GM20431 (cell line): ENCODE data around the gene ANKRD60.

Source experiments
- in situ Hi-C: fragments of 300-500 bp; cut with MseI, MboI; formaldehyde crosslinking; loops from one replicate; pipeline ENCODE4 v1.15.0; 2020; ENCODE audit warnings: low sequenced_read_pairs; ENCODE audit not compliant: unreplicated experiment

The ANKRD60 gene

DNA sequence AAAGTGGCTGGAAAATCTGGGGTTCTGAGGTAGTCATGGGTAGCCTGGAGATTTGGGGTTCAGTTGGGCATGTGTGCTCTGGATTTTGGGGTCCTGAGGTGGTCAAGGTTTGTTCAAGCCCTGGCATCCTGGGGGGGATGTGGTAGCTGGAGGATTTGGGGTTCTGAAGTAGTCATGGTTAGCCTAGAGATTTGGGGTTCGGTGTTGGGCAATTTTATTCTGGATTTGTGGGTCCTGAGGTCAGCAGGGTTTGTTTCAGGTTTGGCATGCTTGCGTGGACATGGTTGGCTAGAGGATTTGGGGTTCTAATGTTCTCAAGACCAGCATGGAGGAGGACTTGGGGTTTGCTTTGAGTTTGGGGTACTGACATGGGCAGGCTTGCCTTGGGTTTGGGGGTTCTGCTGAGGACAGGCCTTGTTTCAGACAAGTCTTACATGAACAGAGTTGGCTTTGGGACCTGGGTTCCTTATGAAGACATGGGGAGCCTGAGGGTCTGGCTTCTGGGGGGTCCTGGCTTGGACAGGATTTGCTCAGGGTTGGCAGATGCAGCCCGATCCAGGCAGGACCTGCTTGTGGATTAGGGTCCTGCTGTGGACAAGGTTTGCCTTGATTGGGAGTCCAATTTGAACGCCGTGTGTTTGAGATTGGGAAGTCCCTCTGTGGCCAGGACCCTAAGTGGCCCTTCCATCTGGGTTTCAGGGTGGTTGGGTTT lies 906 bp downstream of the ANKRD60 start:
- in situ Hi-C loops, result loop anchor here (25.0 kb wide), 1 partner anchor 410 kb away; no protein-coding TSS in a partner anchor

- in situ Hi-C loops, result loop anchor here (25.0 kb wide), 1 partner anchor 412 kb away; no protein-coding TSS in a partner anchor
These were observed 2.8 kb downstream of the ANKRD60 start for GRCh38 chr20:58225452-58226200.

GRCh38 chr20:58224974-58225373 lies 3.5 kb downstream of the ANKRD60 start:
- in situ Hi-C loops, result loop anchor here (25.0 kb wide), 2 partner anchors 412 to 838 kb away; partner anchors contain the start of gene RBM38

- in situ Hi-C loops, result loop anchor here (25.0 kb wide), 1 partner anchor 837 kb away; the partner anchor contains the start of gene RBM38
These were observed 4.4 kb downstream of the ANKRD60 start for GRCh38 chr20:58224097-58224496.

DNA sequence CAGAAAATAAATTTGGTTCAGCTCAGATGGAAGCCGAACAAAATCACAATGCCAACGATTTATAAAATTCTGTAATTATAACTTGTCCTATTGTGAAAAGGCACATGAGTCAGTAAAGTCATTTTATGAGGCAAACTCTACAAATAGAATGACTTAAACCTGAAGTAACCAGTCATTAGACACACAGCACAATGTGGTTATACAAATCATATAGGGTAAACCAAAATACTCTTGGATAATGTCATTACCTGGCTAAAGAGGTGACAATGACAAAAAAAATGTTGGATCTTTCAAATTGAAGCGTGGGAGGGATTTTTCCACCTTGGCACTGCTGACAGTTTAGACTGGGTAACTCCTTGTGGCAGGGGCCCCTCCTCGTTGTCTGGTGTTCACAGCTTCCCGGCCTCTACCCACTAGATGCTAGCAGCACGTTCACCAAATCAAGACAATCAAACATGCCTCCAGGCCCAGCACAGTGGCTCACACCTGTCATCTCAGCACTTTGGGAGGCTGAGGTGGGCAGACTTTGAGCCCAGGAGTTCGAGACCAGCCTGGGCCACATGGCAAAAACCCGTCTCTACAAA lies 5.0 kb downstream of the ANKRD60 start:
- in situ Hi-C loops, result loop anchor here (25.0 kb wide), 1 partner anchor 836 kb away; the partner anchor contains the start of gene RBM38

DNA sequence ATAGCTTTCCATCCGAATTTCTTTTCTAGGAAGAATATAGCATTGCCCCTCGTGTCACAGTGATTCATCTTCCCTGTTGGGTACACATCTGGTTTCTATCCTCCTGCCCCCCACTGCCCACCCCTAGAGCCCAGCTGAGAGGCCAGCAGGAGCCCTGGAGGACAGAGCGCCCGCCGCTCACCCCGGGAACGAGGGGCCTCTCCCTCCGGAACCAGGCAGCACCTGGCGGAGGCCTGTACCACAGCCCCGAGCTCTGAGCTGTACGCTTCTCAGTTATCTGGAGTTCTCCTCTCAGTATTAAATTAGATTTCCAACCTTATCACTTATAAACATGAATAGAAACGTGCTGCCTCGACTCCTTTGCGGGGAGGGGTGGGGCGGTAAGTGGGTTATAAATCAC lies 6.0 kb downstream of the ANKRD60 start:
- in situ Hi-C loops, result loop anchor here (25.0 kb wide), 1 partner anchor 835 kb away; the partner anchor contains the start of gene RBM38

DNA sequence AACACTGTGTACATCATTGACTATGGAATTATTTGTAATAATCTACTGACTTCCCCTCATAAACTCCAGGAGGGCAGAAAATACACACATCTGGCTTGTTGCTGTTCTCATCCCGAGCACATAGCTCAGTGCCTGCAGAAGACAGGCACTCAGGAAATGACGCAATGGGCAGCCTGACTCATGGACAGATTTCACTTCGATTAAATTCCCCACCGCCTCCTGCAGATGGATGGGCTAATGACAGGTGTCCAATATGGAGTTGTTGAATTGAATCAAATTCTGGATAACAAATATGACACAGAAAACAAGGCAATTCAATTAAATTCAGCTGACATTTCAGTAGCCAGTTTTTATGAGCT lies 9.1 kb downstream of the ANKRD60 start:
- in situ Hi-C loops, result loop anchor here (25.0 kb wide), 1 partner anchor 832 kb away; the partner anchor contains the start of gene RBM38

DNA sequence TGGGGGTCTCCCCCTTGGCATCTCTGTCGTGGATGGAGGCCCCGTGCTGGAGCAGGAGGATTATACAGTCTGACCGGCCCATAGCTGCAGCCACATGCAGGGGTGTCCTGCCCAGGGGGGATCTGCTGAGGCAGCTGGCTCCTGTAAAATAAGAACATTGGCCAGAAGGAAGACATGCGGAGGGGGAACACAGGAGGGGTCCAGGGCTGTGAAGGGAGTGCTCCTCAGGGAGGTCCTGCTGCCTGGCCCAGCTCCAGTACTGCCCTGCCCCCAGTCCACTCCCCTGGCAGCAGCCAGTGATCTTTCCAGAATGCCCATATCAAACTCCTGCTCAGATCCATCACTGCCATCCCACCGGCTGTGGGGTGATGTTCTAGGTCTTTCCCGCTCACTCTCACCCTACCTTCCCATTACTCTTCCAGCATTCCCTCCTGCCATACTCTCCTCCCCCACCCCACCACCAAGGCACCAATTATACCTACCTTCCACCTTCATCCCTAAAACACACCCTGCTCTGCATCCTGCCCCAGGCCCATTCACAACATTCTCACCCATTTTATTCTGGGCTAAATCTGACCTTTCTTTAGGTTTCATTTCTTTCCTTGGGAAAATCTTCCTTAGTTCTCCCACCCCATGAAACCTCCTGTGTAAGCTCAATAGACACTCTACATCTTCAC lies 9.7 kb downstream of the ANKRD60 start:
- in situ Hi-C loops, result loop anchor here (25.0 kb wide), 1 partner anchor 832 kb away; the partner anchor contains the start of gene RBM38

DNA sequence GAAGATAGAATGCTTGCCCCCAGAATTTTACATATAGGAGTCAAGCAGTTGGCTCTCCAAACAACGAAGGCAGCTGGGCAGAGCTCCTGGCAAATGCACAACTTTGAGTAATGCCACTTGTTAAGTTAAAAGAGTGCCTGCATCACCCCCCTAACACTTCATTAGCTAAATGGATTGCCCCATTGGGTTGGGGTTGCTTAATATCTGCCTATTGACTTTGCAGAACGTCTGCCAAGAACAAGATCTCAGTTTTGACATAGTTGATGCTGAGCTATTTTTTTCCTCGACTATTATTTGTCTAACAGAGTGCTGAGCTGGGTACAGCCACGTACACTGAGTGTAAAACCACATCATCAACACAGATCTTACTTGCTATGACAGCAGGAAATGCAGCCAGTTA lies 12.1 kb downstream of the ANKRD60 start:
- in situ Hi-C loops, result loop anchor here (25.0 kb wide), 1 partner anchor 829 kb away; the partner anchor contains the start of gene RBM38

- in situ Hi-C loops, result loop anchor here (25.0 kb wide), 1 partner anchor 828 kb away; the partner anchor contains the start of gene RBM38
These were observed 13.3 kb downstream of the ANKRD60 start for GRCh38 chr20:58215116-58215515.

DNA sequence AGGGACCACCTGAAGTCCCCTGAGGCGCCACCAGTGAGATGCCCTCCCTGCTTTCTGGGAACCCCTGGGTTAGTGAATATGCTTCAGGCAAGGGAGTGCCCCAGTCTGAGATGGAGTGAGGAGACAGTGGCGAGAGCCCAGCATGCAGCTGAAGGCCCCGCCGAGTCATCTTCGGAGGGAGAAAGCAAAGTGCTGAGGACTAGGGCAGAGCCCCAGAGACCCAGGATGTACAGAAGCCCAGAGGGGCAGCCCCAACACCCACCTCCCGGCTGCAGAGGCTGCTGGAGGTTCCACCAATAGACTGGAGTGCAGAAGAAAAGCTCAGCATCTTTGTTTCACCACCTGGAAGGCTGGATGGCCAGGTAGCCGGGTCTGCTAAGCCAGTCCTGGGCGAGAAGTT lies 14.1 kb downstream of the ANKRD60 start:
- in situ Hi-C loops, result loop anchor here (25.0 kb wide), 1 partner anchor 827 kb away; the partner anchor contains the start of gene RBM38

DNA sequence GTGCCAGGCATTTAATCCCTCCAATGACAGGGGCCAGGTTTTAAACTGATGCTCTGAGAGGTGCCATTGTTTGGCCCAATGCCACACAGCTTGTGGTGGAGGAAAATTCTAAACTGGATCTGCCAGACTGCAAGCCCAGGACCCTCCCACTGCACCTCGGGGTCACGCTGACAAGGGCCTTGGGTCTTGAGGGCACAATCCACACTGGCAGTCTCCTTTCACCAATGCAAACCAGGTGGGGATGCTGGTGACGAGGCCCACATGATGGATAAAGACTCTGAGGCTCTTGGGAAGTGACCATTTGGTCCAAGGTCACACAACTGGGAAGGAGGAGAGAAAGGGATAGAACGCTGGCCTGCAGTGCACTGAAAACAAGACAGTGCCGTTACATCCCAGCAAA lies 14.7 kb downstream of the ANKRD60 start:
- in situ Hi-C loops, result loop anchor here (25.0 kb wide), 1 partner anchor 826 kb away; the partner anchor contains the start of gene RBM38

DNA sequence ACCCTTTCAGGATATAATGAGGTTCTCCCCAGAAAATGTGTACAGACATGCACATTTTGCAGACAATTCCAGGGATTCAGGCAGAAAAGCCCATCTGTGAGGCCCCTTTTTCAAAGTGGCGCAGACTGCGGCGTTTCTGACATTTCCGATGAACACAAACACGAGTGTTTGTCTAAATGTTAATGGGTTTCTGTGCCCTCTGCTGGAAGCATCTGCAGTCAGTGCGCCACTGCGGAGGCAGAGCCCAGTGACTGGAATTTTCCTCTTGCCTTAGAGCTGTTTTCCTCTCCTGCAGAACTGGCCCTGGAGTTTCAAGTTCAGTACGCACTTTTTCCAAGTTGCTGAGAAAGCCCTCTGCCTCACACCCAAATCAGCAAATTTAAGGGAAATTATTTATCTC lies 15.3 kb downstream of the ANKRD60 start:
- in situ Hi-C loops, result loop anchor here (25.0 kb wide), 1 partner anchor 826 kb away; the partner anchor contains the start of gene RBM38

GRCh38 chr20:58212636-58213035 lies 15.8 kb downstream of the ANKRD60 start:
- in situ Hi-C loops, result loop anchor here (25.0 kb wide), 1 partner anchor 825 kb away; the partner anchor contains the start of gene RBM38

DNA sequence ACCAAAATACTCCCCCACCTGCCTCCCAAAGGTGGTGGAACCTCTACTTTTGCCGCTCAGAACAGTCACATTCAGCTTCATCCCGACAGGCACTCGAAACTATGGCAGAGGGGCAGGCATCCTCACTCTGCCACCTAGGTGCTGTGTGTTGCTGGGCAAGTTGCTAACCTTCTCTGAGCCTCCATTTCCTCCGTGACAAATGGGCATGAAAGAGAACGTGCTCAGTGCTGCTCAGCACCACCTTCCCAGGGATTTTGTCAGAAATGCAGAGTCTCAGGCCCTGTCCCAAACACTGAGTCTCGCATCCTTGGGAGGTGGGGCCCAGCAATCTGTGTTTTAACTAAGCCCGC lies 18.1 kb downstream of the ANKRD60 start:
- in situ Hi-C loops, result loop anchor here (25.0 kb wide), 1 partner anchor 823 kb away; the partner anchor contains the start of gene RBM38

DNA sequence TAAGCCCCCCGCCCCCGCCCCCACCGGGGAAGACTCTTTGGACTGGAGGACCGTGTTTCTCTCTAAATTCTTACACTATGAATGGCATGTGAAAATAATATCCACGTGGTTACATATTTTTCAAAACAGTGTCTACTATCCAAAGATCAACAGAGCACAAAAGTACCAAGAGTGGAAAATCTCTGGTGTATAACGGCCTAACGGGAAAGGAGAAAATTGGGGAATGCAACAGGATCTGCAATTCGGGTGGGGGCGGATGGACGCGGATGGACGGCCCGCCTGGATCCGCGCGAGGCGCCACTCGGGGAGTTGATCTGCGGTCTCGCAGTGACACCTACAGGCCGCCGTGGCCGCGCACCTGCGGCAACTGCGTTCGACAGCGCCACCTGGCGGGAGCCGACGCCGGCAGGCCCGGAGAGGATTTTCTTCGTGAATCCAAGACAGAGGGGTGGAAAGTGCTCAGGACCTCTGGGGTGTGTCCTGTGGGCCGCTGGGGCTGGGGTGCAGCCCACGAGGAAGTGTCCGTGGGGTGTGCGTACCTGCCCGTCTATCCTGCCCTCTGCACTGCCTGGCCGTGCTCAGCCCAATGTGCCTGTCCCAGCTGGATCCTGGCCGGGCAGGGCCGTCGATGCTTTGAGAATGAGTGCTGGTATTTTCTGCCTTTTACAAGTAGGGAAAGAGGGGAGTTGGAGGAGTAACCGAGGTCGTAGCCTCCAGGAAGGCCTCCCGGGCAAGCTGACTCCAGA lies 18.6 kb downstream of the ANKRD60 start:
- in situ Hi-C loops, result loop anchor here (25.0 kb wide), 1 partner anchor 823 kb away; the partner anchor contains the start of gene RBM38

GRCh38 chr20:58208944-58209343 lies 19.5 kb downstream of the ANKRD60 start:
- in situ Hi-C loops, result loop anchor here (25.0 kb wide), 1 partner anchor 822 kb away; the partner anchor contains the start of gene RBM38

- in situ Hi-C loops, result loop anchor here (25.0 kb wide), 1 partner anchor 819 kb away; the partner anchor contains the start of gene RBM38
These were observed 22.6 kb downstream of the ANKRD60 start for GRCh38 chr20:58205850-58206249.

DNA sequence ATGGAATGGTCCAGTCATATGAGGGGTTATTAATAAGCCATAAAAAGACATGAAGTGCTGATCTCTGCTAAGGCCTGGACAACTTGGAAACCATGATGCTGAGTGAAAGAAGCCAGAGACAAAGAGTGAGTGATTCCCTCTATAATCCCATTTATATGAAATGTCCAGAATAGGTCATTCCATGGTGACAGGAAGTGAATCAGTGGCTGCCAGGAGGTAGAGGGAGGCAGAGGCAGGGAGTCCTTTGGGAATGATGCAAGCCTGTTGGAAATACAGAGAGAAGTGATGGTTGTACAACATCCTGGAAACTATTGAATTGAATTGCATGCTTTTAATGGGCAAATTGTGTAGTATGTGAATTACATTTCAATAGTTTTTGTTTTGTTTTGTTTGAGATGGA lies 26.4 kb downstream of the ANKRD60 start:
- in situ Hi-C loops, result loop anchor here (25.0 kb wide), 1 partner anchor 815 kb away; the partner anchor contains the start of gene RBM38
